Stimulated activated CD8-positive, alpha-beta memory T cell treated with anti-CD3 and anti-CD28 coated beads, Interleukin-15, amount 100 ng/mL, for 48 hours (primary cell): Measurements from ENCODE around the gene TCF15.
A peak's percentile ranks its signal among the peaks of the same experiment; 100 is the strongest.
"Not testable (repeated sequence)": the region's sequence is repeated elsewhere in the genome, so short reads cannot be mapped to it uniquely, and the experiment has no call there.

Experiments
- DNase-seq, 2 donors: peaks; one replicate each; pipeline ENCODE4 v3.0.0-alpha.2; 2020; ENCODE audit warnings: low read depth in 2 of 2

Gene TCF15

DNA sequence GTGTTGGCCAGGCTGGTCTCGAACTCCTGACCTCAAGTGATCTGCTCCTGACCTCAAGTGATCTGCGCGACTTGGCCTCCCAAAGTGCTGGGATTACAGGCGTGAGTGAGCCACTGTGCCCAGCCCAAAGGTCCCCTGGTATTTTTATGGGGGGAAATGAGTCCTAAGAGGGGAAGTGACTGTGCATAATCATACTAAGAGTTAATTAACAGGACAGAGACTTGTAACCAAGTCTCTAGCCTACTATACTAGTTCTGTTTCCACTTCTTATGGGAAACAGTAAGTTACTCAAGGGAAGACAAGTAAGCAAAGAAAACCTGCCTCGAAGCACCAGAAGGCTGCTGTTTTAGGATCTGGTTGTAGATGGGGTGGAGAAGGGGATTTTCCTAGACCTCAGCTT is 27.9 kb downstream of the TCF15 start:
- no peak for DNase-seq

GRCh38 chr20:578940-579690 is 31.0 kb downstream of the TCF15 start:
- not testable (repeated sequence) for DNase-seq

GRCh38 chr20:577167-577791 is 32.8 kb downstream of the TCF15 start:
- DNase-seq = no peak

DNA sequence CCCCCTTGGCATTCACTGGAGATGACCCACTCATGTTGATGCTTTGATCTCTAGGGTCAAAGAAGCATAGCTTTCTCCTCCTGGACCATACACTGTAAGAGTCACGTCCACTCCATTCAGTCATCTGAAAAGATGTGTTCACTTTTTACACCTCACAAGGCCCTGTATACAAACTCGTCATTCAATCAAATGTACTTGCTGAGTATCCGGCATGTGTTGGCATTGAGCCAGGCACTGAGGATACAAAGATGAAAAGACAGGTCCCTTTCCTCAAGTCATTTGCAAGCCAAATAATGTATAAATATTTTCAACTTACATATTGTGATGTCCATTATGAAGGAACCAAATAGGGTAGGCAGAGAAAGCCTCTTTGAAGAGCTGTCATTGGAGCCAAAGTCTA is 34.0 kb downstream of the TCF15 start:
- no peak for DNase-seq

DNA sequence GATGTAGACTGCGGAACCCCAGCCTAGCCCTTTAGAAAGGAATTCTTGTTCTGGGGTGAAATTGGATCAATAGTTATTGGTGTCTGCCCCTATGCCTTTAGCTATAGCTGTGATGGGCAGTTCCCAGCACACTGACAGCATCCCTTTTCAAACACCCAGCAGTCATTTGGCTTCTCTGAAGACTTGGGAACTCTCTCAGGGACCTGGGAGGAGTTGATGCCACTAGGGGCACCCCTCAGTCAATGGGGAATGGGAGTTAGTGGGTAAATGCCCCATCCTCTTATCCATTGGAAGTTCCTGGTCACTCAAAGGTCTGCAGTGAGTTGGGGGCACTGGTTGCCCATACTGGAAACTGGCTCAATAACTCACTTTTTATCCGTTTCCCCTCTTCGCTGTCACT is 34.9 kb downstream of the TCF15 start:
- no peak for DNase-seq

DNA sequence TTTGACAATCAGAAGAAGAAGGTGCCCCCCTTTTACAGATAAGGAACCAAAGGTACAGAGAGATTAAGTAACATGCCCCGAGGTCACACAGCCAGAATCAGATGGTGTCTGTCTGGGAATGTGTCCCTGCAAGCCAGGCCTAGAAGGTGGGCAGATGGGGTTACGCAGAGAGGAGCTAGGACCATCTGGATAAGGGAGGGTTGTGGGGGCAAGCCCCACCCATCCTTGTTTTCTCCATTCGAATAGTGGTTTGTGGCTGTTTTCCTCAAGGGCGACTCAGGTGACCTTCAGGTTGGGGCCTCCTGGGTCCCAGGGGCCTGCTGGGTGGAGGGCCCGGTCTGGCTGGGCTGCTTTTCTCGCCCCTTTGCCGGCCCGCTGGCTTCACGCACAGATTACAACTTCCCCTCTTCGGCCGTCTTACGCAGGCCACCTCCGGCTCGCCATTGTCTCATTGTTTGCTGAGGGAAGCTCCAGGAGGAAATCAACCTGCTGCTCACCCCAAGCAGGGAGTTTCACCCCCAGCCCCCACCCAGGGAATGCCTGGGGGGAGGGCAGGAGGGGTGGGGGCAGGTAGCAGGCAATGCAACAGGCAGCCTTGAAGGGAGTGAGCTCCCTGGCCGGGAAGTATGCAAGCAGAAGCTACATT is 35.7 kb downstream of the TCF15 start:
- no peak for DNase-seq

GRCh38 chr20:573414-574296 is 36.5 kb downstream of the TCF15 start:
- no peak for DNase-seq

DNA sequence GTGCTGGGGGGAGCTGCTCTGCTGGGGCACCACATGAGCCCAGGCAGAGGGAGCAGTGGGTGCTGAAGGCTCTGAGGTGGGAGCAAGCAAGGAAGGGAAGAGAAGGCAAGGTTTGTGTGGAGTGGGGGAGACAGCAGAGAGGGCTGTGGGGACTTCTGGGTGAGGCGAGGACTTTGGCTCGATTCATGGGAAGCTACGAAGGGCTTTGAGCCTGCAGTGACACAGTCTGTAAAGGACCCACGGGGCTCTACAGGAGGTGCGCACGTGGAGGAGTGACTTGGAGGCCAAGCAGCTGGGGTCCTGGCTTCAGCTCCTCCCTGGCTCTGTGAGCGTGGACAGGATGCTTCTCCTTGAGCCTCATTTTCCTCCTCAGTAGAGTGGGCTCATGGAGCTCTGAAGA is 37.4 kb downstream of the TCF15 start:
- DNase-seq = no peak

DNA sequence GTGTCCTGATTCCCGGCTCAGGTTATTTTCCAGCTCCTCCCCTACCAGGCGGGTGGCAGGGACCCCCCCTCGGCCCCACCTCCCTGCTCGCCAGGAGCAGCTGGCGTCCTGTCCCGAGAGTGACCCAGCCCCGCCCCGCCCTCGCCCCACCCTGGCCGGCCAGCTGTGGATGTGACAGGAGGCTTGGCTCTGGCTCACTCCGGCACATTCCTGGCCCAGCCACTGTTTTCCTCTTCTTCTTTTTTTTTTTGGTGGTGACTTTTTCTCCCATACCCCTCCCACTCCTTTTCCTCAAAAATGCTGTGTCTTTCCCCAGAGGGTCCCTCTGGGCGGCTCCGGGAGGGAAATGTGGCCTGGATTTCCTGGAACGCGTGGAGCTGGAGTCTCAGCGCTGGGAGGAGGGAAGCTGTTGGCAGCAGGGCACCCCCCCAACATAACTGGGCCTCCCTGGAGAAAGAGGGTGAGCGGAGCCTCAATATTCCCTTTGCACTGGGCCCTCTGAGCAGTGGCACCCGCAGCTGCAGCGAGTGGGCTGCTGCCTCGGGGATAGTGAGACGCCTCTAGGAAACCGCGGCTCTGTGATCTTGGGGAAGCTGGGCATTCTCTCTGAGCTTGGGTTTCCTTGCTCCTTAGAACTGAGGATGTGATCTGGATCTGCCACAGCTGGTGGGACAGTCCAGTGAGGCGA is 38.2 kb downstream of the TCF15 start:
- DNase-seq = no peak

GRCh38 chr20:568673-569415 is 41.3 kb downstream of the TCF15 start:
- DNase-seq = no peak

DNA sequence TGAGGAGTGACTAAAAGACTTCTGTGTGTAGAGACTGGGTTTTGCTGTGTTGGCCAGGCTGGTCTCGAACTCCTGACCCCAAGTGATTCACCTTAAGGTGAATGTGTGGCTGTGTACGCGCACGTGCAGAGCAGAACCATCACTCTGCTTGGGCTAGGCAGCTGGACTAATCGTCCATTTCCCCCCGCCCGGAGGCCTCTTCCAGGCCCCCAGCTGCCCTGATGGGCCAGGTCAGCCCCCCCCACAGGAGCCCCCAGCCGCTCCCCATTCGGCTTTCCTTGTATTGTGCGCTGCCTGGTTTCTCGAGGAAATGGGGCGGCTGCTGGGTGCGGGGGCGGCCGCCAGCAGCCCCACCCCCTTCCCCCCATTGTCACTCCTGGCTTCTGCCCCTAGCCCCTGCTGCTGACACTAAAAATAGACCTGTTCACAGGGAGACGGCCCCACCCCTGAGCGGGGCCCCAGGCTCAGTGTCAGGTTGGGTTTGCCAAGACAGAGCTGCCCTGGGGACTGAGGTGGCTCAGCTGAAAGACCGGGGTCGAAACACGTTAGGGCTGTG is 41.9 kb downstream of the TCF15 start:
- no peak for DNase-seq

- no peak for DNase-seq
These were observed 45.9 kb downstream of the TCF15 start for GRCh38 chr20:564192-564591.

DNA sequence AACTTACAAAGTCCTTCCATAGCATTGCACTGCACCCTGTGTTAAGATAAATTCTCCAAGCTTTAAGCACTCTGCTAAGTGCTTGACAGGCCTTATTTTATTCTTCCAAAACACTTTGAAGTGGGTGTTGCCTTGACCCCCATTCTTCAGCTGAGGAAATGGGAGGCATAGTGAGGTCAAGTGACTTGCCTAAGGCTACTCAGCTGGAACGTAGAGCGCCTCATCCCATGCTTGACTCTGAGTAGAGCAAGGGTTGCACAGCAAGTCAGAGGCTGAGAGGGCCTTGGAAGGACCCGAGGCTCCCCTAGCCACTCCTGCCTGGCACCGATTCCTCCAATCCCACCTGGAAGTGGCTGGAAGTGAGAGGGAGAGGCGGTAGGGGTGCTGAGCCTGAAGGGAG is 46.9 kb downstream of the TCF15 start:
- no peak for DNase-seq

GRCh38 chr20:562232-562897 is 47.7 kb downstream of the TCF15 start:
- no peak for DNase-seq

DNA sequence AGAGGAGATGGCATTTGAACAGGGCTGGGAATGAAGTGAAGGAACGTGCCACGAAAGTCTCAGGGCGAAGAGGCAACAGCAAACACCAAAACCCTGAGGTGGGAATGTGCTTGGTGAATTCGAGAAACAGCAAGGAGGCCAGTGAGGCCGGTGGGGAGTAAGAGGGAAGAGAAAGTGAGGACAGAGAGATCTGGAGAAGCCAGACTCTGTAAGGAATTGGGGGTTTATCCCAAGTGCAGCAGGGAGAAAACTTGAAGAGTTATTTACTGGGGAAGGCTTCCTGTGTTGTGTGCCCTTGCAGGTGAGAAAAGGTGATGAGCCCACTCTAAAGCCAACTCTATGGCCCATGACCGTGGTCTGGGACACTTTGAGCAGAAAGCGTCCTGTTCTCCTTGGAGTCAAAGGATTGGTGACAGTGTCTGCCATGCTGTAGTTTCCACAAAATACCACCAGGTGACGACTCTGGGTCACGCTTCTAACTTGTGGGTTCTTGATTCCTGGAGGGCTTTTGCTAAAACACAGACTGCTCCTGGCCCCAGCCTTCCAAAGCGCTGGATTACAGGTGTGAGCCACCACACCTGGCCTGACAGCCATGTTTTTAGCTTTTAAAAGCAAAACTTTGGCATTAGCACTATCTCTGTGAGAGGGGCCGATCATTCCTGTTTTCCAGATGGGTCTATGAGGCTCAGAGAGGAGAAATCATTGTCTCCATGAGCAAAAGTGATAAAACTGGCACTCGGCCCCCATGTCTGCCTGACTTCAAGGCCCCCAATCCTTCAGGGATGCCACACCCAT is 48.5 kb downstream of the TCF15 start:
- peak in 1 of 2 donors; percentile 18 for DNase-seq

DNA sequence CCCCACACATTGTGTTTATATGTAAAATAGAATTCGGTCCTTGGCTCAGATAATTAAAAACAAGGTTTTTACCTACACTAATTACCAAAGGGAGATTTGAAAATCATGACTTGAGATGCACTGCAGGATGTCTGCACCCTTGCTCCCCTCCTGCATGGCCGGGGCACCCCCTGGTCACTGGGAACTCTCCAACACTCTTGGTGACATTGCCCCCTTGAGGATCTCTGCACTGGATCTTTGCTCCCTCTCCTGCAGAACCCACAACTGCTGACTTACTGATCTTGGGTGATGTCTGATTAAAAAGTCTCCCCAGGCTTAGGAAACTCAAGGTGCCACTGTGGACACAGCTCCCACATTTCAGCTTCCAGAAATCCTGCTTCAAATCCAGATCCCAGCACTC is 49.4 kb downstream of the TCF15 start:
- no peak for DNase-seq

DNA sequence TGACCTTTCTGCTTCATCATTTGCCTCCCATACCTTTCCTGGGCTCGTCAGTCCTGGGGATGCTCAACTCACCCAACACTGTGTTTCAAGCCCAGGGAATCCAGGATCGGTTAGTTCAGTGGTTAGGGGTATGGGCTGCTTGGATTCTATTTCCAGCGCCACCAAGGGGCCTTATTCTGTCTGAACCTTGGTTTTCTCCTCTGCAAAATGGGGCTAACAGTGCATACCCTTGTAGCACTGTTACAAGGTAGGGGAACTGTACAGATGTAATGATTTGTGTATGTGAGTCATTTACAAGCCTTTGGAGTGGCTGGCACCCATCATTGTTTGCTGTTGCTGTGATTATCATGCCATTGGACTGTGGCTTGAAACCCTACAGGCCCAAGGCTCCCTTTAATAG is 52.0 kb downstream of the TCF15 start:
- DNase-seq = no peak

- no peak for DNase-seq
These were observed 53.1 kb downstream of the TCF15 start for GRCh38 chr20:556984-557383.

DNA sequence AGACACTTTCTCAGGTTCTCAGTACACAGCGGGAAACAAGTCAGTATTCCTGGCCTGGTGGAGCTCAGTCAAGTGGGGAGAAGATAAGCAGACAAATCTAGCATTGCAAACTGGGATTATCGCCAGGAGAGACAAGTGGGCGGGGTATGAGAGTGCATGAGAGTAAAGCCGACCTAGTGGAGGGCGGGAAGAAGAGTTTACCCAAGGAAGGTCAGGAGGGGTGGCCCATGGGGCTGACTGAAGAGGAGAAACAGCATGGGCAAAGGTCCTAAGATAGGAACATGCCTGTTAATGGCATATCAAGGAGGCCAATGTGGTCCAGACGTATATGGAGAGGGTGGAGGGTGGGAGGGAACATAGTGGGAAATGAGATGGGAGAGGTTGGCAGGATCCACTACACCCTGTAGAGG is 54.1 kb downstream of the TCF15 start:
- no peak for DNase-seq
